Muscle of back (tissue), 11 donors: ENCODE results near the gene ZNF446. TPM values are rescaled to one million over a fixed set of nuclear protein-coding genes. Genes with fewer than 3 reads are reported as not detected.
"Not testable (repeated sequence)": the region's sequence is repeated elsewhere in the genome, so short reads cannot be mapped to it uniquely, and the experiment has no call there.

Source experiments
- DNase-seq, 3 donors: peaks; one replicate each; pipeline versions ENCODE4 v3.0.0 to v3.0.0-alpha.2; 2013
- polyA plus RNA-seq, 10 donors: library from polyadenylated mRNA; unstranded; fragments of 120-200 nt; gene quantifications; one replicate each; pipeline ENCODE4 v1.2.1, GENCODE V29; 2013; ENCODE audit not compliant: insufficient read length in 10 of 10

ZNF446 gene
- polyA plus RNA-seq, 10 donors: 5.2 to 9.3 (median 6.4) TPM

GRCh38 chr19:58499021-58499927, 23.1 kb downstream of the ZNF446 start:
- DNase-seq: peak; percentile 96 to 99 (median 97)

GRCh38 chr19:58500242-58500641, 24.1 kb downstream of the ZNF446 start:
- no peak for DNase-seq

GRCh38 chr19:58507602-58508223, 31.6 kb downstream of the ZNF446 start:
- DNase-seq: not testable (repeated sequence)

DNA sequence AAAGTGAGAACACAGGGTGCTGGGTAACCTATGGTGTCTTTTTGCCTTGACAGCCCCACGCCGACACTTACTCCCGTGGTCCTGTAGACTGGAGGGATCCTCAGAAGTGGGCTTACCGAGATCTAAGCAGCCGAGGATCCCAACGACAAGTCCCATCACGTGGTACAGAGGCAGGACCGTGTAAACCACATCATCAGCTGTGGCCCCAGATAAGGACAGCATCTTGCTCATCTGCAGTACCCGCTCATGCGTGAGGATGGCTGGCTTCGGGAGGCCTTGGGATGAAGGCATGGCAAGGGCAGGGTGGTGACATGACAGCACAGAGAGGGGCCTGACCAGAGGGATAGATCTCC, 33.6 kb downstream of the ZNF446 start:
- DNase-seq: no peak

DNA sequence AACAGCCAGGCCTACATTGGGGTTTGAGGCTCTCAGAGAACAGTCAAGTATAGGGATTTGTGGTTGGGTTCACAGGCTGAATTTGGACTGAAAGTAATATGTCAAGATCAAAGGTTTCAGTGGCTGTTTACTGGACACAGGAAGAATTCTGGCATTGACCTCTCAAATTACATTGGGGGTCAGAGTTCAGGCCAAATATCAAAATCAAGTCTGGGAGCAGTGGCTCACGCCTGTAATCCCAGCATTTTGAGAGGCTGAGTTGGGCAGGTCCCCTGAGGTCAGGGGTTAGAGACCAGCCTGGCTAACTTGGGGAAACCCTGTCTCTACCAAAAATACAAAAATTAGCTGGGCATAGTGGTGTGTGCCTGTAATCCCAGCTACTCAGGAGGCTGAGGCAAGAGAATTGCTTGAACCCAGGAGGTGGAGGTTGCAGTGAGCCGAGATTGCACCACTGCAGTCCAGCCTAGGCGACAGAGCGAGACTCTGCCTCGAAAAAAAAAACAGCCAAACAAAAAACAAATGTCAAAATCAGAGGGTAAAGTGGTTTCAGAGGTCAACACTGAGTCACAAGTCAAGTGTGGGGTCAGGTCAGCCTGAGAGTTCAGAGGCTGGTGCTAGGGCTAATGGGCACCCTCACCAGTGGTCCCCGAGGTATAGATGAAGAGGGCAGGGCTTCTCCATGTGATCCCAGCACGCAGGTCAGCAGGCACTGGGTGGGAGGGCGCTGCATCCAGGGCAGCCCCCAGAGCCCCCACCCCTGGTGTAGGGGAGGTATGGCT, 34.1 kb downstream of the ZNF446 start:
- no peak for DNase-seq

- DNase-seq: no peak
Observed at GRCh38 chr19:58511353-58512208, 35.4 kb downstream of the ZNF446 start, which contains the start of gene SLC27A5. SLC27A5 (minus strand) TSS chr19:58511992; CDS start chr19:58511955, 37 bp downstream.

GRCh38 chr19:58513213-58513693, 37.1 kb downstream of the ZNF446 start:
- no peak for DNase-seq

GRCh38 chr19:58513694-58514563, 37.8 kb downstream of the ZNF446 start:
- DNase-seq: peak; percentile 80 to 95 (median 94)

- DNase-seq: no peak
Observed at GRCh38 chr19:58514564-58515022, 38.4 kb downstream of the ZNF446 start.

GRCh38 chr19:58515259-58515658, 39.1 kb downstream of the ZNF446 start:
- no peak for DNase-seq

GRCh38 chr19:58516246-58516836, 40.2 kb downstream of the ZNF446 start:
- no peak for DNase-seq

GRCh38 chr19:58516964-58517833, 41.0 kb downstream of the ZNF446 start:
- DNase-seq: no peak

GRCh38 chr19:58518256-58519086, 42.3 kb downstream of the ZNF446 start:
- no peak for DNase-seq

GRCh38 chr19:58519087-58519354, 42.9 kb downstream of the ZNF446 start:
- DNase-seq: peak; percentile 63 to 91 (median 77)

DNA sequence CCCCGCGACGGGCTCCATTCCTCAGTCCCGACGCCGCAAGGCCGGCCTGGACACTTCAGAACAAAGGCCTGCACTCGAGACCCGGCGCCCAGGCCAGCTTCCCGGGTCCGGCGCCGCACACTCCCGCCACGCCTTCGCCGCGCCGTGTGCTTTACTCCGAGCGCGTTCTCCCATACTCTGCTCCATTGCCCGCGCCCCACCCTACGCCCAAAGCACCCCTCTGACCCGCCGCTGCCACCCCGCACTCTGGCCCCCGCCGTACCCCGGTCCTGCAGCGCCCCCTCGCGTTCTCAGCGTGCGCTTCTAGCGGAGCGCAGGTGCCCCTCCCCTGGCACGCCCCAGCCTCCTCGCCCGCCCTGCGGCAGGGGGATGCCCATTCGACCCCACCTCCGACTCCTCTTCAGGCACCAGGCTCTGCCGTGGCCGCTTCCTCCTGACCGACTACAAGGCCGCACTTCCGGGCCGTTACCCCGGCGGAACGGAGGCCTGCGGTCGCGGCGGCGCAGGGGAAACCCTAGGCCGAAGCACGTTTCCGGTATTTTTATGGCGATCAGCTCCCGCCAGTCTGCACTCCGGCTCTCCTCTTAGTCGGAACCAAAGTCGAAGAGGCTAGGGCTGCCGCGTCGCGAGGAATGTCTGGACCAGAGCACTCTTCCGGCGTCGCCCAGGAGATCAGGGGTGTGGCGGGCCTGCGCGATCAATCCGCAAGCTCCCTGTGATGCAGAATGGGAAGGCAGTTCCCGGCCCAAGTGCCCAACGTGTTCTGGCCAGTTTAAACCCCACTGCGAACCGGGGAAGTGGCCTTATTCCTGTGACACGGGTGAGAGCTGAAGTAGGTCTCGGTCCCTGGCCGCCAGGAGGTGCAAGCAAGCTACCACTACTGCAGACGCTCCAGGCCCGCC, 43.5 kb downstream of the ZNF446 start, which contains the start of gene ZBTB45:
Gene ZBTB45, minus strand, starts transcription at position 456 of the 902 bp plus-strand sequence. CDS start 2,137 bp downstream, outside the sequence.
- peak; percentile 94 to 98 (median 97) for DNase-seq

DNA sequence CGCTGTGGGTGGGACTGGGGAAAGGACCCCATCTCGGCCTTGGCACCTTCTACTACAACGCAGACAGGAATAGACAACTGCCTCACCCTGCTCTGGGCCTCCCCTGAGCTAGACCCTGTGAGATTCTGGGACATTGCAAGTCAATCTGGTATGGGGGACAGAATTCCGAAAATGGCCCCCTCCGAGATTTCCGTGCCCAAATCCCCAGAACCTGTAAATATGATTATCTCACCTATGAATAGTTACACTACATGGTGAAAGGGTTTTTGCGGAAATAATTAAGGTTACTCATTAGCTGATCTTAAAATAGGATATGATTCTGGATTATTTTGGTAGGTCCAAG, 44.1 kb downstream of the ZNF446 start:
- DNase-seq: no peak

- no peak for DNase-seq
Observed at GRCh38 chr19:58521651-58522050, 45.5 kb downstream of the ZNF446 start.
